Activated CD4-positive, alpha-beta T cell treated with anti-CD3 and anti-CD28 coated beads, Interleukin-2, amount 50 U/mL, for 4 hours (primary cell): ENCODE measurements around the gene PRKCE.

ENCODE experiments used
- DNase-seq, 2 experiments: peaks; one replicate each; pipeline ENCODE4 v3.0.0-alpha.2; 2020

Gene PRKCE

DNA sequence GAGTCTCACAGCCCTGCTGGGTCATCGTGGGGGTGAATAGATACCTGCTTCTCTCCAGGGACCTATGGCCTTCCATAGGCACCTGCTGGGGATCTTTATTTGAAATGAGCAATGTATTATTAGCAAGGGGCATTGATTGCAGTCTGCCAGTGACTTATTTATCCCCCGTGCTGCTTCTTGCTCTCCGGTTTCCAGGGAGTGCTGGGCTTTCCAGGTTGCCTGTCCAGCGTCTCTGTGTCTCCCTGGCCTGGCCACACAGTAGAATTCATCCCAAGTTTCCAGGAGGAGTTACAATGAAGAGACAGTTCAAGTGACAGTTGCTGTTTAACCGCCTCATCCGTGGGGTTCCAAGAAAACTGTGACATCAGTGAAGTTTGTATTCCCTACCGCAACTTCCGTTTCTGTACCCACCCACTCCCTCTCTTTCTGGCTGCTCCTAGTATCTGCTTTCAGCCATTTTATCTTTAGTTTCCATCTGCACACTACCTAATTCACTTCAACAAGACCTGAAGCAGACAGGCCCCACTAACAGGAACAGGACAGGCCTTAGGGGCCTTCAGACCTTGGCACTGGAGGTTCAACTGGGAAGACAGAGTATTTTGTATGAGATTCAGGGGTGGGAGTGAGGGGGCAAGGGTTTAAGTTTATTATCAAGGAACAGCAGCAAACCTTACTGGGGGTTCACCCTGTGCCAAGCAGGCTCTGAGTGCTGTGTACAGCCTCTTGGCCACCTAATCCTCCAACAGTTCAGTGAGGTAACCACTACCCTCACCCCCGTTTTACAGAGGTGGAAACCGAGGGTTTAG is 134.8 kb downstream of the PRKCE start:
- no peak for DNase-seq

DNA sequence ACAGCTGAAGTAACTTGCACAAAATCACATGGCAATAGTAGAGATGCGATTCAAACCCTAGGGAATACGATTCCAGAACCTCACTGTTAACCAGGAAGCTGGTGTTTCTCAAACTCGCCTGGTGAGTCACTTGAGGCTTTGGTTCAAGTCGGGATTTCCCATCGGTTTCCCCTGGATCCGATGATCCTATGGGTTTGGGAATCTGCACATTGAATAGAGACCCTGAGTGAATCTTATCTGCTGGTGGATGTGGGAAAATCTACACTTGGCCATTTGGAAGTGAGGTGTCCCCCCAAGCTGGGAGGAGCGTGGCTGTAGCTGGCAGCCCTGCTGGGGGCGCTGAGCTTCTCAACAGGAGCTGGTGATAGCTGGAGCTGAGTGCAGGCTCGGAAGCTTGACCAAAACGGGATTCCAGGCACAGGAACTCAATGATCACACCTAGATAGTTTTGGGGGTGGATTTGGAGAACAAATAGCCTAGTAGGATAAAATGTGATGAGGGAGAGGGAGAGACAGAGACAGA is 135.4 kb downstream of the PRKCE start:
- DNase-seq = no peak

DNA sequence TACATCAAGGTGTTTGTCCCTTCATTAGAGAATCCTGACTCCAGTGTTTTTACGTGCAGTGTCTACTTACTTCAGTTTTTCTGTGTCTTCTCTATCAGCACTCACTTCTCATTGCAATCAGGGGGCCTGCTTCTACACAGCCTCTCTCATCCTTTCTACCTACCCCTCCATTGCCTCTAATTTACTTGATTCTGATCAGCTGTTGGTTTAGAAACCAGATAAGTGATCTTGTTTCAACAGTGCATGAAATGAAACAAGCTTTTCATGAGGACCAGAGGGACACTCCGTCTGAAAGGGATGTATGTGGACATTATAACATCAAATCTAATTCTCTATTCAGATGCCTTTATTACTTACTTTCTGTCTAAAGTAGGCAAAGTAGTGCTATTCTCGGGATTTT is 136.9 kb downstream of the PRKCE start:
- DNase-seq = no peak

DNA sequence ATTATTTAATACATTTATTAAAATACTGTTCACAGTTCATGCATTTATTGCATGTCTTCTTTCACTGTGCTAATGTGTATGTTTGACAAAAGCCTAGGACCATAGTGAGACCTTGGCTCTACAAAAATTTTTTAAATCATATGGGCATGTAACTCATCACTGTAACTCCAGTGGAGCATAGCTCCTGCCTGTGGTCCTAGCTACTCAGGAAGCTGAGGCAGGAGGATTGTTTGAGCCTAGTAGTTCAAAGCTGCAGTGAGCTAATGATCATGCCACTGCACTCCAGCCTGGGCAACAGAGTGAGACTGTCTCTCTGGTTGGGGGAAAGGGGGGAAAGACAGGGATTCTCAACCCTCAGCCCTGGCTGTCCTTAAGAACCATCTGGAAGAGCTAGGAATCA is 137.8 kb downstream of the PRKCE start:
- DNase-seq = no peak

DNA sequence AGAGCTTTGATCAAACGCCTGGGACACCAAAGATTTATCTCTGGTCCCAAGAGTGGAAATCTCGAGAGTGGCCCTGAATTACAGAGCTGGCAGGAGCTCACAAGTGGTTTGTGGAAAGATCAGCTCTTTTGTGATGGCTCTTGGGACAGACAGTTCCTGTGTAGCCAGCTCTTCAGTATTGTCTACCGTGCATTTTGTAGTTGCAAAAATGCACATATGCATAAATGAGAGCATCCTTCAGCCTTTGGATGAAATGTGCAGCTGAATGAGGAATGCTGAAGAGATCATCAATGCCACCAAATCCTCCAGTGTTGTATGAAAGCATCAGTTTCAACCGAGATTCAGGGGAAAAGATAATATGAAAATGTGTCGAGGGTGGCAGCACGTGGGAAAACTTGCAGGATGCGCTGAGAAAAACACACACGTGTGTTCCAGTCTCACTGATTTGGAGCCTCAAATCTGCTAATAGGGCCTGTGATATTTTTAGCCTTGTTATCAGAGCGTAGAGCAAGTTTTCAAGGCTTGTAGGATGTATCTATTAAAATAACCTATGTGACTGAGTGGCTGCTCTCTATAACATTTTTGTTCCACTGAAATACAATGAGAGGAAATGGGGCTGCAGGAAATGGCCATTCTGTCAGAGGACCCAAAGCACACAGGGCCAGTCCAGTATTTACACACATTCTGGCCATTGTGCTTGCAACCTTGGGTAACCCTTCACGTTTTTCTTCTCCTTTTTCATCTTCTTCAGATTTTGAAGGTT is 138.7 kb downstream of the PRKCE start:
- no peak for DNase-seq

- DNase-seq = no peak
Observed at GRCh38 chr2:45793305-45793962, 142.0 kb downstream of the PRKCE start.

DNA sequence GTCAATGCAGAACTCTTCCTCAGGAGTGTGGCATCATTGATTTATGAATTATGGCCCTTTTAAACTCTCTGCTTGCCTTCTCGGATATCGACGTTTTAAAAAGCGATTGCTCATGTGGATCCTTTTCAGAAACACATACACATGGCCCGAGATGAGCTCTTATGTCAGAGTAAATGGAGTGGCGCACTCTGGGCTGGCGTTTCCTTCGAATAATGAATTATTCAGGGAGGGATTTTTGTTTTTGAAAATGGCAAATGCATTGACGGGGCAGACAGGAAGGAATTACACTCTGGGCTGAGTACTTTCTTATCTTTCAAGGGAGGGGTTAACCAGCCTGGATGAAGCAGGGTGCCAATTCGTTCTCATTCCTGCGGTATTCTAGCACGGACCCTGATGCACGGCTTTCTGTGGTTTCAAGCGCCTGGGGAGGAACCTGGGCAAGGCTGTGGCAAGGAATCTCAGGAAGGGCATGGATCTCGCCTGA is 142.7 kb downstream of the PRKCE start:
- no peak for DNase-seq

- DNase-seq = no peak
Observed at GRCh38 chr2:45796500-45796899, 145.0 kb downstream of the PRKCE start.

DNA sequence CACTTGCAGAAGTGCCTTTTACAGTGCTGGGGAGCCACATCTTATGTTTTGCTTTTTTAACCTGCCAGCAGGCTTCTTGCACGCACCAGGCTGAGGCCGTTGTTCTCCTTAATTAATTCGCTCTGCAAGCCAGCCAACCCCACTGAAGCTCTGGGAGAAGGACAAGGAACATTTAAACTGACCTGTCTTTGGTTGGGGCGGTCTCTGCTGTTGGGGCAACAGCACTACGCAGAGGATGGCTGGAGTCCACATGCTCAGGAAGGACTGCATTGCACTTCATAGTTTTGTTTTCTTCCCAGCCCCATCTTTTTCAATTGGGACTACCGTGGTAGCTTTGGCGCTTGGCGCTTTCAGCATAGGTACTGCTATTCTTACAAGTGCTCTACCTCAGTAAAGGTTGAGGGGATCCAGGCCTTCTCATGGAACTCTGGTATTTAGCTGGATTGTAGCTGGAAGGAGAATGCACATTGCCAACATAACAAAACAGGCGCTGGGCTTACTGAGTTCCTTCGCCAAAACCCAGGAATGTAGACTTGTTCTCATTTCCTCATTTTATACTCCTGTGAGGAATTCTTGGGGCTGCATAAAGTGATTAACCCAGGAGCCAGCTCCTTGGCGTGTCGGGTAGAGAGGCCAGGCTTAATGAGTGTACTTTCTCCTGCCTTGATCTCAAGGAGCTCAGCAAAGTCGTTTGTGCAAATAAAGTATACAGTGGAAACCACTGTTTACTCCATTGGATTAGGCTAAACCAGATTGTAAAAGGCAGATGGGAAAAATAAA is 146.2 kb downstream of the PRKCE start:
- no peak for DNase-seq

DNA sequence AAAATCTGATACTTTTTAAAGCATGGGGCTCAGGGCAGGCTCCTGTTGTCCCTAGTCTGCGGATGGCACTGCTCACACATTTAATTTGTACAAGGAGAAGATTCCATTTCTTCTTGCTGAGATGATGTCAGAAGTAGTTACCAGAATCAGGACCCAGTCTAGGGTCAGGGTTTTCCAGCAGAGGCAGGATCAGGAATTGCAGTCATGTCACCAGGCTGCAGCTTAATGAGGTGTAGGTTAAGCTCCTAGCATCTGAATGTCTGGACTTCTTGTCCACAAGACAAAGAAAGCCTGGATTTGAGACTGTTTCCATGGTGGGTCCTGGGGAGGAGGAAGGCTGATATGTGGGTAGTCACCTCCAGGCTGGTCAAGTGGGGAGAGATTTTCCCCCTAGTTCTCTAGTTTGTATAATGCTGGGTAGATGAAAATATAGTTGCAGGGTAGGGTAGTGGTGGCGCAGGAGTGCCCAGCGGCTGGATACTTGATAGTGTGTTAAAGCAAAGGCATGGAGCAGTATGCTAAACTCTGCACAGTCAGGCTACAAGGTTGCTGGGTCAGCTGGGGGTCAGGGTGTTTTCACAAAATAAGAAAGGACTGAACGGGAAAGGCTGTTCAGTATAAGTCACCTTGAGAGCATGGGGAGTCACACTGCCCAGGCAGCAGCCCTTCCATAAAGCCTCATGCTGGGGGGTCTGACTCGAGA is 148.4 kb downstream of the PRKCE start:
- DNase-seq = no peak

- DNase-seq = no peak
Observed at GRCh38 chr2:45802499-45803138, 151.1 kb downstream of the PRKCE start.

DNA sequence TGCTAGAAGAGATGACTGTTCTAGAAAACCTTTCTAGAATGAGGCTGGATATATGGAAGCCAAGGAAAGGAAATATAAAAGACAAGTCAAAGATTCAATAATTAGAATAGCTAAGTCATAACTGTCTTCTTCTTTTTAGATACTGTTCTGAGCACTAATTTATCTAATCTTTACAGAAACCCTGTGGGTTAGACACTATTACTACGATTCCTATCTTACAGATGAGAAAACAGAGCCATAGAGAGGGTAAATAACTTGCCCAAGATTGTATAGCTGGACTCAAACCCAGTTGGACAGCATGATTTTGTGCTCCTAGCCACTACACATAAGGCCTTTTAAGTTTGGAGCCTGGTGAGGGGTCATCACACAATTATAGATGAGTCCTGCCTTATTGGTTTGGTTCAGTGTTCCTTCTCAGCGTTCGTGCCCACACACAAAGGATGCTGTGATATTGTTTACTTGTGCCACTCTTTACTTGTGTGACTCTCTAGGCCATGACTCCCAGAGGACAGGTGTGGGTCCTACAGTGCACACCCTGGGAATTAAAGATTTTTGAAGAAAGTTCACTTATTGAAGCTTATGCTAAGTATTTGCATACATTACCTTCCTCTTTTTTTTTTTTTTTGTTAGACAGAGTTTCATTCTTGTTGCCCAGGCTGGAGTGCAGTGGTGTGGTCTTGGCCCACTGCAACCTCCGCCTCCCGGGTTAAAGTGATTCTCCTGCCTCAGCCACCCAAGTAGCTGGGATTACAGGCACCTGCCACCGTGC is 153.7 kb downstream of the PRKCE start:
- DNase-seq = no peak

DNA sequence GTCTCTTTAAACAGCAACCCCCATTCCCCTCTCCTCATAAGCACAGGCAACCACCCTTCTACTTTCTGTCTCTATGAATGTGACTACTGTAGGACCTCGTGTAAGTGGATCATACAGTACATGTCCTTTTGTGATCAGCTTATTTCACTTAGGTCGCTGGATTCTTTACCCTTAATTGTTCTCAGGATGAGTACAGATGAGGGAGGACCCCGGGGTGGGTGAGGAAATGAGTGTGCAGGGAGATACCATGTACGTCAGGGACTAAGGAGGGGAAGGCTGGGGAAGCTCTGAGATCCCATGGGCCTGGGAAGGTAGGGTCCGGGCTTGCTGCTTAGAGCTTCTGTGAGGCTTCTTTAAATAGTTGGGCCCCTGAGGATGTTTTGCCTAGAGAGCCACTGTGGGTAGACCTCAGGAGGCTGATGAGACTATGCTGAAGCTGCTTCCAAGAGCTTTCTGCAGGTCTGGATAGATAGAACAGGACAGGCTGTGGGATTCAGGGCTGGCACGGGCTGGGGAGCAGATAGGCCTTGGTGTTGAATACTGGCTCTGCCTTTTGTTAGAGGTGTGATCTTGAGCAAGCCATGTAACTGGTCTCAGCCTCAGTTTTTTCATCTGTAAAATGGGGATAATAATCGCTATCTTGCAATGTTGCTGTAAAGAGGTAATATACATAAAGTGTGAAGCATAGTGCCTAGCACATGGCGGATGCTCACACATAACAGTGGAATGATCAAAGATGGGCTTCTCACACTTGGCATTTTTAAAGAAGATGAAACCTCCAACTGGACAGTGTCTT is 155.3 kb downstream of the PRKCE start:
- no peak for DNase-seq

DNA sequence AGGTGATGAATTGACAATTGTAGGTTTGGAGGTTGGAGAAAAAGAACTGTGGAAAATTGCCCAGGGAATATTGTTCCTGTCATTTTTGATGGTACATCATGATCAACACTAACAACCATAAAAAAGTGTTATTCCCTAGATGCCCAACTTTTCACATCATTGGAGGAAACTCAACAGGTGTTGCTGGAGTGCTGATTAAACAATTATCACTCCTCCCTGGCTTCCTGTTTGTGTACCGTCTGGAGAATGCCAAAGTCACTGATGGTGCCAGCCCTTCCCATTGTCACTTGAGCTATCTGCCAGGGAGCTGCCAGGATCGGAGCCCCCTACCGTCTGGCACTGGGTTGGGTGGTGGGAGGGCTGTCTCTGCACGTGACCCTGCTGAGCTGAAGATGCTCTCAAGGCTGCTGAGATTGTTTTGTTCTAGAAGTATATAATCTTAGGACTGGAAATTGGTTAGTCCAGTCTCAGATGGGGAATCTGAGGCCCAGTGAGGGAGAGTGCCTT is 156.9 kb downstream of the PRKCE start:
- no peak for DNase-seq

GRCh38 chr2:45809205-45809604 is 157.7 kb downstream of the PRKCE start:
- DNase-seq = no peak

DNA sequence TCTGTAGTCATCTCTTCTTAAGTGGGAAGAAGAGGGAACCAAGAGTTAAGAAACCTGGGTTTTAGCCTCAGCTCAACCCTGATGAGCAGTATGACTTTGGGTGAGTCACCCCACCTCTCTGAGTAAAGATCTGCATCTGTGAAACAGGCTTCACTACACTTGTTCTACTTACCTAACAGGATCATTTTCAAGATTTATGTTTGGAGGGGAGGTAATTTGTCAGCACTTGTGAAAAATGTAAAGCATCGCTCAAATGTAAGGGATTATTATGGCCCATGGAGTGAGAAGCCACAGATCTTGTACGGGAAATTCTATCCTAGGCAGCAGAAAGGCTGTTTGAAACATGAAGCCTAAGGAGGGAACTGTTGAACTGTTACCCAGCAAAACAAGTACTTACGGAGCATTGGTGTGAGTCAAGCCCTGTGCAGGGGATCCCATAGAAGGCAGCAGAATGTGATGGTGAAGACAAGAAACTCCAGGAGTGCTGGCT is 160.6 kb downstream of the PRKCE start:
- no peak for DNase-seq

DNA sequence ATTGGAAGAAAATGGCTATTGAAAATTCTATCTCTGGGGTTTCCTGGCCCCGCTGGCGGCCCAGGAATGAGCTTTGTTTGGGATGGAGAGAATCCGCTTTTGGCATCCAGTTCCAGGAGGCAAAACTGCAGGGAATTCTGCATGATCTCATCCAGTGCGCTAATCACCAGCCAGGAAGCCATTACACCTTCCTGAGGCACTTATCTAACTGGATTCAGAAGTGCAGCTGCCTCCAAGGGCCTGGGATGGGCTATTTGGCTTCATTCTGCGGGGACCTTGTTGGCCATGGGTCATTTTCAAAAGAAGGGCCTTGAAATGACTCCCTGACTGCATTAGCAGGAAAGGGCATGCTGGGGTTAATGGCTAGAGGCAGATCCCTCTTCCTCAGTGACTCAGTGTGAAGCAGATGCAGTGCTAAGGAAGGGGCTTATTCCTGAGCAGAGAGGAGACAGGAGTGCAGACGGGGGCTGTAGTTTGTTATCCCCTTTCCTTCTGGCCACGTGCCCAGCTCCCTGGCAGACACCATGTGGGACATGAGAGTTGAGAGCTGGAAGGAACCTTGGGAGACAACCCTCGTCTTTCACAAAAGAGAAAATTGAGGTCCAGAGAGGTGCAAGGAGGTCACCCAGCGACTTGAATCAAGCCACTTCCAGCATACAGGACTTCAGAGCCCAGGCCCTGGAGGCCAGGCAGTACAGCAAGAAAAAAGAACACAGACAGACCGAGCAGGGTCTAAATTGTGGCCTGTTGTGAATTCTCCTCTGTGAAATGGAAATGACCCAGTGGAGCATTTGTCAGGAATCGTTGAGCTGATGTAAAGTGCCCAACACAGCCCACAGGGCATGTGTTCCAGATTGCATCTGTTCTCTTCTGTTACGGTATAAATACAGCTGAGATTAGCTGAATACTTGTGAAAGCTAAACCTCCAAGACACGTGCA is 161.8 kb downstream of the PRKCE start:
- no peak for DNase-seq

GRCh38 chr2:45814488-45814887 is 163.0 kb downstream of the PRKCE start:
- no peak for DNase-seq
